GM03348 (cell line): ENCODE results near the gene EXOC2.
A peak's percentile ranks its signal among the peaks of the same experiment; 100 is the strongest.
"Not testable (repeated sequence)": the region's sequence is repeated elsewhere in the genome, so short reads cannot be mapped to it uniquely, and the experiment has no call there.

Experiments used
- DNase-seq: peaks from one replicate; pipeline ENCODE4 v3.0.0; 2012; ENCODE audit warnings: low spot score

Gene EXOC2

DNA sequence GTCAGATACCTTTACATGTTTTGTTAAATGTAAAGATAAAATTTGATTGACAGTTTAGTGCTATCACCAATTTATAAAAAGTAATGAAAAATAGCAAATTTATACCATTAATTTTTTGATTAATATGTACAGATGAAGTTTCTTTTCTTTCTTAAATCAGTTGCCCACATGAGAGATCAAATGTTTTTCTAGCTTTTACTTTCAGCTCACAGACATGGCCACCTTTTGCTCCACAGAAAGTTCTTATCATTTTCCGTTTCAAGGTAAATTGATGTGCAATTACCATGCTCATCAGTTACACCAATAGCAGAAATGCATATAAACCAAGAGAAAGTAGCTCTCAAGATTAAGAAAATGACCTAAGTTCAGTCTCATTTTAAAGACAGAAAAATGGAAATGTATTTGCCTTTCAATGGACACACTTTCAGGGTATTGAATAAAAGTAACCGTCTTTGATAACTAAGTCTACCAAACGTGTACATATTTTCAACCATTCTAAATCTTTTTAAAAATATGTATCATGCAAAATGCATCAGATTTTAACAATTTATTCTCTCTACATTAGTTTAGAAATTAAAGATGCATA is 16.6 kb upstream of the EXOC2 start:
- no peak for DNase-seq

DNA sequence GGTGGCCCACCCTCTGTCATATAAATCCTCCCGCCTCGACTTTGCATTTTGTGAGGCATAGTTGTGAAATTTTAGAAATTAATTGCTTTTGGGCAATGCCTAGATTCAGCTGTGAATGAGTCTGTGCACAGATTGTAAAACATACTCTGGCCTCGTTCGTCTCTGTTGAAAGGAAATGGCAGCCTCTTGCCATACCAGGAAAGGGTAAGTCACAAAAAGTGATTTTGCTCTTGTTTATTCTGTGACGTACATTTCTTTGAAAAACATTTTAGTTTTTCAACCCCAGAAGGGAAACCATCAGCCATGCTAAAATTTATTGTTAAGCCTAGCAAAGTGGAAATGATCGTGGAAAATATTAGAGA is 15.3 kb upstream of the EXOC2 start:
- no peak for DNase-seq

DNA sequence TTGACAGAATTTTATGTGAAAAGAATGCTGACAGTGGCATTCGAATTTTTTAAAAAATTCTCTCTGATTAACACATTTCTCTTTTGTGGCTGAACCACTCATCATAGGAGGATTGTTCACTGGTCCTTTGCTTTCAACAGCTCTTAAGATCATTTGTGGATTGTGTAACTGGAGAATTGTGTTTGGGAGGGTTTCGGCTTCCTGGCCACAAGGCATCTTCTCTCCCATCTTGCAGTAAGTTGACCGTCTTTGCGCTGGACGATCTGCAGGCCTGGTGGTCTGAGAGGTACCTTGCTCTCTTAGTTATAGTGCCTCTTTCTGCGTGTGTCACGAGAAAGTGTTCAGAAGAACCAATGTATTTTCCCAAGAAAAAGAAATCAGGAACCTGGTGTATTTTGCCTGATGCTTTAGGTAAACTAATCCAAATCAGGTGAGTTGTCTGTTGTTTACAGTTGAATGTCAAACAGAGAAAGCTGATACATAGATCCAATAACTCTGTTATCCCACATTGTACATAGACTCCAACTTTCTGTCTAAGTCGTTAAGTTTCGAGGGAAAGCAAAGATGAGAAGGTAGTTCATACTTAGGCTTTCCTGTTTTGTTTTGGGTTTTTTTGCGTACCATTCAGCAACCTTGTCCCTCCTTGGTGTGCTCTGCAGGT is 14.8 kb upstream of the EXOC2 start:
- DNase-seq, result no peak

DNA sequence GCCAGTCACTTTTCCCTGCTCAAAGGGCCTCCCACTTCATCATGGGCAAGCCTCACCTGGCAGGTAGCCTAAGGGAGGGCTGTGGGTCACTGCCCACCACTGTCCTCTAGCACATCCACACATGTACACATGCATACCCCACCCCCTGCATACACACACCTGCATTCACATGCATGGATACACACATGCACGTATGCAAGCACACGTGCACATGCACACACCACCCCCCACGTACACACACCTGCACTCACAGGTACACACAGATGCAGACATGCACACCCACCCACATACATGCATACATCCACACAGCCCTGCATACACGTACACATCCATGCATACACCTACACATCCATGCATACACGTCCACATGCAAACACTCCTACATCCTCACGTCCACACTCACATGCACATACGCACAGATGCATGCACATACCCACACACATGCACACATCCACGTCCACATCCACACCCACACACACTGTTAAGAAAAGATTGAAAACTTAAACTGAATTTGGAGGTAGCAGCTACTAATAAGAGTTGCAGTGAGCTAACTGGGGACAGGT is 14.0 kb upstream of the EXOC2 start:
- no peak for DNase-seq

DNA sequence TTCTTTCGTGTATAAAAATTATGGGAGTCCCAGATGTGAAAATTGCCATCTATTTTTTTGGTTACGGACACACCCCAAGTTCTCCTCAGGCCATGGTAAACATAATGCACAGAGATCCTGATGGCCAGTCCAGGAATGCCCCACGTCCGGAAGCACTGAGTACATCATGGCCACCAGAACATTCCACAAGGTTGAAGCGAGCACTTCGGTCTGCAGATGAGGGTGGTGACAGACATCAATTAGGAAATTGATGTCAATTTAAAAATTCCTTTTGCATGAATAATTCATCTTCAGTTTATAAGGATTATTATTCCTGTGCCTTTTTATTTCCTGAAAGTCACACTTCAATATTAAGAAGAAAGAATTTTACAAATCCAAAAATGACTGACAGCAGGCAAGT is 13.2 kb upstream of the EXOC2 start:
- DNase-seq, result no peak

DNA sequence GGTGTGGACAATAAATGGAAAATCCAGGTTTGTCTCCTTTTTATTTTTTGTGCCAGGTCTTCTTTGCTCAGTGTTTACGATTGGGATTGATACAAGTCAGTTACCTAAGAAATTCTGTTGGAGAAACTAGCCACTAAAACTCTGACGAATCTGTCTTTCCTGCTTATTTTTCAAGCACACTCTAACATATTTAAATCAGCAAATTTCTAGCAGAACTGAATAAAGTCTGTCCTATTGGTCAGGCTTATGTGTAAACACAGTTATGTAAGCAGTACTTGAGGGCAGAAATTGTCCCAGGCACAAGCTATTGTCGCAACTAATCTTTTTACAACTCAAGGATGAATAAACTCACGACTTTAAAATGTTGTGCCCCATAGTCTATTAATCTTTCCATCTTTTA is 12.1 kb upstream of the EXOC2 start:
- DNase-seq, result no peak

DNA sequence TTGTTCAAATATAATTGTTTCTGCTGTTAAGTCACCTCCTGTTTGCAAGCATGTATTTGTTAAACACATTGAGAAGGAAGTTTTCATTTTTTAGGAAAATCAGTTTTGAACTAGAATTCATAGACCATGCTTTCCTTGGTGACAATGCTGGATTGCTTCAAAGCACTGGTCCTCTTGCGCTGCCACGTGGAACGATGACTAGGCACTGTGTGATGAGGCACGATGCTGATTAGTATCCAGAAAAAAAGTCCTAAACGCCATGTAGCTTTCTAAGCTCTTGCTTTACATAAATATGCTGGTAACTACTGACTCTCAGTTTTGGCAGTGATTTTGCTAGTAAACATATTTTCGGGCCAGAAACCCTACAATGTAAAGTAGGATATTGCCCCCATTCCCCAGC is 11.1 kb upstream of the EXOC2 start:
- no peak for DNase-seq

DNA sequence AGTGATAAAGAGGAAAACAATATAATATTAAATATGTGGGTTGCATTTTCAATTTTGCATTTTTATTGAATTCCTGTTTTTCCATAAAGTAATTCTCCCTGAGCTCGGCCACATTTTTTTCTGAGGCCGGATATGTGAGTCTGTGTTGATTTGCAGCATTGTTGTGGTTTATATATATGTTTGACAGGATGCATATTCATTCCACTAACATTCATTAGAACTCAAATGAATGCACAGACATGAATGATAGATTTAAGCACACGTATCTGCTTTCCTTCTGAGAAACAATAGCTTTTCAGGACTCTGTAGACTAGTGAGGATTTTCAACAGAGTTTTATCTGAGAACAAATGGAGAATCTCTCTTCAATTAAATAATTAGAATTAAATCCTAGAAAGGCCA is 10.6 kb upstream of the EXOC2 start:
- DNase-seq, result no peak

DNA sequence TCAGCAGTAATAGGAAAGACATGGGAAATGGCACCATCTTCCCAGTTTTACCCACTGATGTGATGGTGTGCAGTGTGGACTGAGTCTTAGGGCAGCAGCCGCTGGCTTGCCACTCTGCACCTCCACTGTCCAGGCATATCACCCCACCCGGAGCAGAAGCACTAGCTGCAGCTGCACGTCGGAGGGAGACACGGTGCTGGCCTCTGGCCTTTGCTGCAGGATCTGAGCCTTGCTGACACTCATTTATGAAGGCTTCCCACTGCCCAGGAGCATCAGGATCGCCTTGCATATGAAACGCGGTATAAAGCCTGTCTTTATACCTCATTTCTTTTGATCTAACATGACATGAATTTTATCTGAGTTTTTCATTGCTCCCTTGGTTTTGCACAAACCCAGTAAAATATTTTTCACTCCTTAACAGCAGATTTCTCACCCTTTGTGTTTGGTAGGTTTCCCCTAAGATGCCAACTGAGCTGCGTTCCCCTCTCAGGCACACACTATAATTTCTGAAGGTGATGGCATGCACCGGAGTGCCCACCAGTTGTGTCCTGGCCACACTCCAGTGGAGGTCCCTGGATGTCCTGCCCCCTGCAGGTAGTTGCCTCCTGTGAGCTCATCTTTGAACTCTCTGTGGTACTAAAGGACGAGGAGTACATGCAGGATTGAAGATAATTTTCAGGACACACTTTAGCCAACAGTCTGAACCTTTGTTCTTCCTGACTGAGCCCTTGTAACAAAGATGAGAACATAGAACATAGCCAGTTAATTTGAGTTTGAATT is 9.0 kb upstream of the EXOC2 start:
- no peak for DNase-seq

DNA sequence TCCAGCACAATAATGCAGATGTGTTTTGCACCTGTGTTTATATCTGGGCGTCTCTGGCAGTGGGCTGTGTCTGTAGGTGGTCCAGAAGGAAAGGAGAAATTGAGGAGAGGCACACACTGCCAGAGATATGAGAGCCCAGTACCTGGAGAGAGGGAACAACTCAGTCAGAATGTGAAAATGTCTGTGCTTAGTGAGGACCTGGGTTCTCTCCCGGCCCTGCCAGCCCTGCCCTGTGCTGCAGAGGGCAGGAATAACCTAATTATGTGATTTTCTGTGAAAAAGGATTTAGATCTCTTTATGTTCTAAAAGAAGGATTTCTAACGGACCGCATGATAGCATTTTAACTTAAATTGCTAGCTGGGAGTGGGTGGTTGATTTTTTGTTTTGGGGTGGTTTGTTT is 8.3 kb upstream of the EXOC2 start:
- no peak for DNase-seq

DNA sequence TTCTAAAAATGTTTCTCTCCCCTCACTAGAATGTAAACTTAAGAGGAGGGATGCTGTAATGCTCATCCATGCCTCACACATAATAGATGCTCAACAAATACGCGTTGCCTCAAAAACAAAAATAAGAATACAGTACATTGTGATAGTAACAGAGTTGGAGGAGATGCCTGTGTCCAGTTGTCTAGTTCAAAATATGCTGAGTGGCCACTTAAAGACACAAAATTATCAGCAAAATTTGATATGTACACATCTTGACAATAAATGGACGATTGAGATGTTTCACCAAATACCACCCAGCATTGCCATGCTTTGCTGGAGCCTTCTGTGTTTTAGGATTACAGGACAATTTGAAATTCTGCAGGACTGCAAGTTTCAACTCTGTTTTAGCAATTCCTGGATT is 7.6 kb upstream of the EXOC2 start:
- no peak for DNase-seq

DNA sequence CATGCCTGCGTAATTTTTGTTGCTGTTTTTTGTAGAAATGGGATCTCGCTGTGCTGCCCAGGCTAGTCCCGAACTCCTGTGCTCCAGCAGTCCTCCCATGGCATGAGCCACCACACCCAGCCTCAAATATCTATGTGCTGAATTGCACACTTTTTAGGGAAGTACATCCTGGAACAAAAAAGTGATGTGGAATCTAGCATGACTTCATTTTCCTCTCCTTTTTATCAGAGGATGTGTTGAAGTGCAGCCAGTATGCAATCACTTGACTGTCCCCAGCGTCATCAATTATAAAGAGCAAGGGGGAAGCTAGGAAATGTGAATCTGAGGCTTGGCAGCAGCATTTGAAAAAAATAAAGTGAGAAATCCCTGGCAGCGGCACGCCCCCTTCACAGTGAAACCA is 6.4 kb upstream of the EXOC2 start:
- DNase-seq, result no peak

DNA sequence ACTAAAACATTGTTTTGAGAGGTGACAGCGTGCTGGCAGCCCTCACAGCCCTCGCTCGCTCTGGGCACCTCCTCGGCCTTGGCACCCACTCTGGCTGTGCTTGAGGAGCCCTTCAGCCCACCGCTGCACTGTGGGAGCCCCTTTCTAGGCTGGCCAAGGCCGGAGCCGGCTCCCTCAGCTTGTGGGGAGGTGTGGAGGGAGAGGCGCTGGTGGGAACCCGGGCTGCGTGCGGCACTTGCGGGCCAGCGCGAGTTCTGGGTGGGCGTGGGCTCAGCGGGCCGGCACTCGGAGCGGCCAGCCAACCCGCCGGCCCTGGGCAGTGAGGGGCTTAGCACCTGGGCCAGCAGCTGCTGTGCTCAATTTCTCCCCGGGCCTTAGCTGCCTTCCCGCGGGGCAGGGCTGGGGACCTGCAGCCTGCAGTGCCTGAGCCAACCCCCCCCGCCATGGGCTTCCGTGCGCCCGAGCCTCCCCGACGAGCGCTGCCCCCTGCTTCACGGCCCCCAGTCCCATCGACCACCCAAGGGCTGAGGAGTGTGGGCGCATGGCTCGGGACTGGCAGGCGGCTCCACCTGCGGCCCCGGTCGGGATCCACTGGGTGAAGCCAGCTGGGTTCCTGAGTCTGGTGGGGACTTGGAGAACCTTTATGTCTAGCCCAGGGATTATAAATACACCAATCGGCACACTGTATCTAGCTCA is 1.6 kb upstream of the EXOC2 start:
- DNase-seq, result not testable (repeated sequence)

DNA sequence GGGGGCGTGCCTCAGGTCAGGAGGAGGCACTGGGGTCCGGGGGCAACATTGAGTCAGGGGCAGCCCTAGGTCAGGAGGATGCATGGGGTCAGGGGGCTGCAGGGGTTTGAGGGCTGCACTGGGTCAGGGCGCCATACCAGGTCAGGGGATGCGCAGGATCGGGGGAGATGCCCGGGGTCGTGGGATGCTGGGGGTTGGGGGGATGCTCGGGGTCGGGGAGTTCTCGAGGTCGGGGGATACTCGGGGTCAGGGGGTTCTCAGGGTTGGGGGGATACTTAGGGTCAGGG is 727 bp upstream of the EXOC2 start:
- no peak for DNase-seq

DNA sequence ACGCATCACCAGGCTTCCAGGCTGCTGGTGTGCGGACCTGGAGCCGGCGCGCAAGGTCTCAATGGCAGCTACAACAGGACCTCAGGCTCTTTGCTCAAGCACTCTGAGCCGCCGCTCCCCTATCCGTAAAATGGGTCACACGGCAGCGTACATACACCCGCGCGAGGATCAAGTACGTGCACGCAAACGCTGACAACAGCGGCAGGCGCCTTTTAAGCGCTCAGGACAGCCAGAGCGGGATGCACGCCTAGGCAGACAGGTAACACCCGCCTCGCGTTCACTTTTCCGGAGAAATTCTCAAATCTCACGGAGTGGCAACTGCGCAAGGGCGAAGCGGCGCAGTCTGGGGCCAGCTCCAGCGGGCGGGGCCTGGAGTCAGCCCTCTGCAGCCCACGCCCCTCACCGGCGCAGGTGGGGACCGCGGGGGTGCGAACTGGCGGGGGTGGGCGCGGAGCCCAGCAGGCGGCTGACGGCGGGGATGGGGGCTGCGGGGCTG is 535 bp downstream of the EXOC2 start:
- peak; percentile 68 for DNase-seq

DNA sequence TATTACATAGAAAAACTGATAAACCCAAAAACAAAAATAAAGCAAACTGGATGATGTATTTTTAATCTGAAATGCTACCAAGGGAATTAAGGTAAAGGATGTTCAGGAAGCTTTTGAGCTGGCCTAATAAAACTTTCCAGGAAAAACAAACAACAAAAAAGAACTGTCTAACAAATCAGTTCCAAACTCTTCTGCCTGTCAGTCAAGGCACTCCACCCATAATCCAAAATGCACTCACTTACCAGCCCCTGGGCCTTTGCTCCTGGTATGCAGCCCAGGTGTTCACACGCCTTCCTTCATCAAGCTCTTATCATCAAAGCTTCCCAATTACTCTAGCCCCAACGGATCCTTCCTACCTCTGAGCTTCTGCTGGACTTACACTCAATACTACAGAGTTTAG is 3.7 kb downstream of the EXOC2 start:
- DNase-seq, result no peak

DNA sequence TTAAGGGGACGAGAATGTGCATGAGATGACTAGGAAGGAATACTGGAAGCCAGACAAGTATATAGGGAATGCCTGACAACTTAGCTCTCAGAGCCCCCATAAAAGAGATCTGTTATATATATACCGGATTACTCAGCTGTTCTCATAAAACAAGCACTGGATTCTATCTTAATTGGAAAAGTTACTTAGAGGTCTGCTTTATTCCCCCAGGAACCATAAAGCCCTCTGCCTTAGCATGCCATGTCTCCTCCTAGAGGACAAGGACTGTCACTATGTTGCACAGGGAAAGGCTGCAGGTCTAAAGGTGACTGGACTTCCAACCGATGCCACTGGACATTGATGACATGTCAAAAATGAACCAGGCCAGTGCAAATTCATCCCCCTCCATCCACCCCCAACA is 6.4 kb downstream of the EXOC2 start:
- no peak for DNase-seq

DNA sequence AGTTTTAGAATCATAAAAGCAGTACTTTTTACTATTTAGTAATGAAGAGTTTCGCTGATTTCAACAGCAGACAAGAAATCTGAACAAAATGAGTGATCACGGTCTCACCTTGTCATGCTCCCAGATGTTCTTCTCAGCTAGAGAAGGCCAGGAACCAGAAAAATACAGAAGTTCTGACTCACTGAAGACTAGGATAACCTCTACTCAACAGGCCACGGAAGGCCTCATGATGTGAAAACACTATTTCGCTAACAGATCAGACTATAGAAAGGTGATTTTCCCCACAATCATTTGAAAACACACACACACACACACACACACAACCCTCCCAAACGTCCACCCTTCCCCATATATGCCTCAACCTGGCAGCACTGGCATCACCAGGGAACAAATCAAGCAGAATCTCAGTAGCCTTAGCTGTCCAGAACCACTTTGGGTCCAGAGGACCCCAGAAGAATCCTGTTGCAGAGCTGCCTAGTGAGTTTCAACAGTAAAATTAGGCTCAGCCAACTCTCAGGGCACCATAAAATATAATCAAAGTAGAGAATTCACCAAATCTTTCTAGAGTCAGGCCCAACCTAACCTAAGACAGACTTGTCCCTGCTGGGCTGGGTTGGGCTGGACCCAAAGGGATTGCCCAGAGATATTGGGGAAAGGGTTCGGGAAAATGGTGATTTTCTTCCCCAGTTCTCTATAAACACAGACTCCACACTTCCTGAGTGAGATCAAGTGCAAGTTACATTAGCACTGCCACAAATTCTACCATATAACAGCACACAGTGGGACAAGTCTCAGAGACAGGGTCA is 7.9 kb downstream of the EXOC2 start:
- peak; percentile 24 for DNase-seq

DNA sequence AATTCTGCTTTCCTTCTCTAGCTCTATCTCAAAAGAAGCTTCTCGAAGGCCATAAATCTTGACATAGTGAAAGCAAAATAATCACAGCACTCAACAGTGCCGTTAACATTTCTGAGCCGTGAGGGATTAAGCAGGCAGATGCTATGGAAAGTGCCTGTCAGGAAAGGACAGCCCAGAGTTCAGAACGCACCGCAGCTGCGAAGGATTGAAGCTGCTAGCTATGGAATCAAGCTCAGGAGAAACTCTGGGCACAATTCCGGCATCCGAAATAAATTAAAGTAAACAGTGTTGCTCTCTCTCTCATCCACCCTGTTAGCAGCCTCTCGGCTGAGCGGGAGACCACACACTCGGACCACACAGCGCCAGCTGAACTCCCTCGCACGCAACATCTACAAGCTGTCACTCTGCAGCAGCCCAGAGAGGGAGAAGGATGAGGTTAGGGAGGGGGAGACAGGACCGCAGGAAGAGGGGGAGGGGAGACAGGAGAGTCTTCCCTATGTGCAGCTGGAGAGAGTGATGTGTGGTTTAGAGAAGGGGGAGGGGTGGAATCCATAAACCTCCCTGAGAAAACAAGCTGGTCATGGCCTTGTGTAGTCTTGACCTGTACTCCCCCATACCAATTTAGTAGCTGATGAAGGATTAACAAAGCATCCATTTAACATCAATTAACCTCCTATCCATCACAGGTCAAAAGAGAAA is 9.0 kb downstream of the EXOC2 start:
- DNase-seq, result peak; percentile 68

DNA sequence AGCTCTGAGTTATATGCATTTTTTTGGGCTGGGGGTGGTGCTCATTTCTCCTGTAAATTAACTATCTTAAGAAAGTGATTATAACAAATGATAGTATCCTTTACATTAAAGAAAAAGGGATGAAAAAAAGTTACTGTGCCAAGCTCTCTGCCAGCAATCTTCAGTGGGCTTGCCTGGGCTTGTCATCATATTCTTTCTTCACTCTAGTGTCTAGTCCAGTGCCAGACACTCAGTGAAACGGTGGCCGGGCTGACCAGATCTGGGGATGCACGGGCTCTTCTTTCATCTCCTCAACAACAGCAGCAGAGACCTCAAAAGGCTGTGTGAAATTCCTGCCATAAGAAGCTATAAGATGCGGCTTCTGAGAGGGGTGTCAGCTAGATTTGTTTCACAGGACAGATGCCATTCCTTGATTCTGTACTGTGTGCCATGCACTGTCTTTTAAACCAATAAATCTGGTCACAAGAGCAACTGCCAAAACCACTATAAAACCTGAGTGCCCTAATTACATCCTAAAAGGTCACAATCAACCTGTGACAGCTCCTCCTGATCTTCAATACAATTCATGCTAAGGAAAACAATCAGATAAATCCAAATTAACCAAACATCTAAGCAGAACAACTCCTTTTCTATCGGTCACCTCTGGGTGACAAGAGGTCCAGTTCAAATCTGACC is 12.1 kb downstream of the EXOC2 start:
- DNase-seq, result no peak

DNA sequence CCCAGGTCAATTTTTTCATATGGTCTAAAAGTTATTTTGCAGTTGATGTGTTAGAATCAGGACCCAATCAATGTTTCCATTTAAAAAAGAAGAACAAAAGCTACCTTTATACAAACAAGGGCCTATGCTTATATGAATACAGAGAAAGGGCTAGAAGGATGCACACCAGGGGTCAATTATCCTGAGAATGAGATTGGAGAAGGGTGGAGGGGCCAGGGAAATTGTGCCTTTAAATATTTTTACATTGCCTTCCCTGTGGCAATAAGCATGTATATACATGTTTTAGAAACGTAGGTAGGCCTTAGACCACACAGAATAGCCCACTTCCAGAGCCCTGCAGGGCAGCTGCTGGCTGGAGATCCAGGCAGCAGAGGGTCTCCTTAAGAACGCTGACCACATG is 12.7 kb downstream of the EXOC2 start:
- no peak for DNase-seq
